ENCODE data around the gene NOL4L.

DNA sequence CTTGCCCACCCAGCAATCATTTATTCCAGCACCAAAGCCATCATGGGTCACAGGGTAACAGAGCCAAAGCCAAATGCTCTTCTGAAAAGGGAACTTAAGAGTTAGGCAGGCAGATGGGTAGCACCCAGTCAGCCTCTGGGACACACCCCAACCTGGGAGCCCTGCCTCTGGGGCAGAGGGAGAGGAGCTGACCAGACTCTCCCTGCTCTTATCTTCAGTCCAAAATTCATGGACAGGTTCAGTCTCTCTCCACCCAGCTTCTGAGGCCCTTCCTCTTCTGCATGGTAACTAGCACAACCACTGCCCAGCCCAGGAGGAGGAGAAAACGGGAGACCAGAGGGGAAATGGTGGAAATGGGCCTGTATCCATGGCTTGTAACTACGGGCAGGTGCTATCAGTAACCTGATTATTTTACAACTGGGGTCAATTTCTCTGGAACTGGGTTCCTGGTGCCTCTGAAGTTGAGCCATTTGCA is 105.4 kb downstream of the NOL4L start:
- TF ChIP-seq, protein P1, sequence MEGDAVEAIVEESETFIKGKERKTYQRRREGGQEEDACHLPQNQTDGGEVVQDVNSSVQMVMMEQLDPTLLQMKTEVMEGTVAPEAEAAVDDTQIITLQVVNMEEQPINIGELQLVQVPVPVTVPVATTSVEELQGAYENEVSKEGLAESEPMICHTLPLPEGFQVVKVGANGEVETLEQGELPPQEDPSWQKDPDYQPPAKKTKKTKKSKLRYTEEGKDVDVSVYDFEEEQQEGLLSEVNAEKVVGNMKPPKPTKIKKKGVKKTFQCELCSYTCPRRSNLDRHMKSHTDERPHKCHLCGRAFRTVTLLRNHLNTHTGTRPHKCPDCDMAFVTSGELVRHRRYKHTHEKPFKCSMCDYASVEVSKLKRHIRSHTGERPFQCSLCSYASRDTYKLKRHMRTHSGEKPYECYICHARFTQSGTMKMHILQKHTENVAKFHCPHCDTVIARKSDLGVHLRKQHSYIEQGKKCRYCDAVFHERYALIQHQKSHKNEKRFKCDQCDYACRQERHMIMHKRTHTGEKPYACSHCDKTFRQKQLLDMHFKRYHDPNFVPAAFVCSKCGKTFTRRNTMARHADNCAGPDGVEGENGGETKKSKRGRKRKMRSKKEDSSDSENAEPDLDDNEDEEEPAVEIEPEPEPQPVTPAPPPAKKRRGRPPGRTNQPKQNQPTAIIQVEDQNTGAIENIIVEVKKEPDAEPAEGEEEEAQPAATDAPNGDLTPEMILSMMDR (IDR thresholded peaks at IDR 0.05; ENCODE audit: insufficient read depth, low read length, poor library complexity, severe bottlenecking): no peak
- TF ChIP-seq EZH2phosphoT487 (conservative IDR thresholded peaks at IDR 0.05; ENCODE audit: low read length): no peak
